ENCODE results near the gene ACAP3.

The ACAP3 gene

GRCh38 chr1:1307923-1308755 lies at the start of gene ACAP3, which contains the start of gene PUSL1:
Gene ACAP3, minus strand, starts transcription at chr1:1307930. Its CDS starts 115 bp downstream, at chr1:1307815.
Gene PUSL1, plus strand, starts transcription at chr1:1308597. Its CDS starts 47 bp downstream, at chr1:1308644.
- DNase-seq (ENCODE audit: low read depth in 2 of 2, low spot score in 1 of 2): peak; percentile 59 to 74

- DNase-seq (ENCODE audit: low read depth in 2 of 2, low spot score in 1 of 2): no peak
Observed at GRCh38 chr1:1356796-1357401, 49.2 kb upstream of the ACAP3 start.

GRCh38 chr1:1356166-1356795 lies 48.6 kb upstream of the ACAP3 start:
- DNase-seq (ENCODE audit: low read depth in 2 of 2, low spot score in 1 of 2): no peak

- DNase-seq (ENCODE audit: low read depth in 2 of 2, low spot score in 1 of 2): no peak
Observed at GRCh38 chr1:1355416-1355815, 47.7 kb upstream of the ACAP3 start.

- no peak for DNase-seq (ENCODE audit: low read depth in 2 of 2, low spot score in 1 of 2)
Observed at GRCh38 chr1:1354271-1355247, 46.8 kb upstream of the ACAP3 start.

GRCh38 chr1:1353389-1354151 lies 45.8 kb upstream of the ACAP3 start:
- DNase-seq (ENCODE audit: low read depth in 2 of 2, low spot score in 1 of 2): no peak

GRCh38 chr1:1352786-1353388 lies 45.2 kb upstream of the ACAP3 start:
- no peak for DNase-seq (ENCODE audit: low read depth in 2 of 2, low spot score in 1 of 2)

- no peak for DNase-seq (ENCODE audit: low read depth in 2 of 2, low spot score in 1 of 2)
Observed at GRCh38 chr1:1351511-1352427, 44.0 kb upstream of the ACAP3 start.

- DNase-seq (ENCODE audit: low read depth in 2 of 2, low spot score in 1 of 2): peak; percentile 28 to 49
Observed at GRCh38 chr1:1349256-1350012, 41.7 kb upstream of the ACAP3 start, which contains the start of gene DVL1. Gene DVL1, minus strand, starts transcription at chr1:1349418. Its CDS starts 353 bp downstream, at chr1:1349065.

GRCh38 chr1:1348420-1349255 lies 40.9 kb upstream of the ACAP3 start:
- DNase-seq (ENCODE audit: low read depth in 2 of 2, low spot score in 1 of 2): no peak

- no peak for DNase-seq (ENCODE audit: low read depth in 2 of 2, low spot score in 1 of 2)
Observed at GRCh38 chr1:1347663-1348419, 40.1 kb upstream of the ACAP3 start.

- DNase-seq (ENCODE audit: low read depth in 2 of 2, low spot score in 1 of 2): no peak
Observed at GRCh38 chr1:1347026-1347595, 39.4 kb upstream of the ACAP3 start.

- DNase-seq (ENCODE audit: low read depth in 2 of 2, low spot score in 1 of 2): no peak
Observed at GRCh38 chr1:1346501-1346890, 38.8 kb upstream of the ACAP3 start.

- no peak for DNase-seq (ENCODE audit: low read depth in 2 of 2, low spot score in 1 of 2)
Observed at GRCh38 chr1:1345860-1346500, 38.2 kb upstream of the ACAP3 start.

- no peak for DNase-seq (ENCODE audit: low read depth in 2 of 2, low spot score in 1 of 2)
Observed at GRCh38 chr1:1345384-1345783, 37.7 kb upstream of the ACAP3 start.

All from stimulated activated CD8-positive, alpha-beta memory T cell treated with anti-CD3 and anti-CD28 coated beads, Interleukin-4, amount 100 ng/mL, for 1 hour (primary cell).